H1 (cell line): Measurements from ENCODE around the gene ZXDC. TPM values are rescaled to one million over a fixed set of nuclear protein-coding genes. Genes with fewer than 3 reads are reported as not detected.

Source experiments
- HDAC6 ChIP-seq: IDR thresholded peaks from one replicate; pipeline ENCODE4 v1.7.1; 2012; ENCODE audit warnings: low read depth, mild to moderate bottlenecking, inconsistent platforms, low read length, moderate library complexity
- YY1 ChIP-seq: IDR thresholded peaks from 2 replicates; pipeline ENCODE4 v1.6.1; 2011; ENCODE audit warnings: low read depth, mild to moderate bottlenecking, low read length
- polyA plus RNA-seq, 7 experiments: library from polyadenylated mRNA; depleted of rRNA in 3 of 7; stranded (reverse) in 5 of 7; unstranded in 2 of 7; fragments of >200 nt in 5 of 7; fragments of 200-250 nt in 2 of 7; gene quantifications; 1 replicate in 5 of 7; 2 replicates in 1 of 7; 4 replicates in 1 of 7; pipeline versions ENCODE4 v1.2.1 to v1.2.3, GENCODE V29; 2011 to 2013; ENCODE audit warnings: missing spikeins in 2 of 7, mixed read lengths in 2 of 7
- total RNA-seq: library from RNA; stranded (reverse); fragmentation: NEBNext Ultra II Directional; extraction: Animal tissue kit (Norgen Biotek cat#: 25700); gene quantifications from 2 replicates; pipeline ENCODE4 v1.2.1, GENCODE V29; 2021
- TF ChIP-seq, protein P1 (sequence below): IDR thresholded peaks from 2 replicates; pipeline ENCODE4 v1.6.1; 2012; ENCODE audit warnings: low read length, inconsistent platforms

The ZXDC gene
- total and polyA plus RNA-seq, 2 of the 8 experiments (the other 6 are each of a cell fraction or from before 2014, with no cell fraction given) = 12.7 to 24.3 TPM

DNA sequence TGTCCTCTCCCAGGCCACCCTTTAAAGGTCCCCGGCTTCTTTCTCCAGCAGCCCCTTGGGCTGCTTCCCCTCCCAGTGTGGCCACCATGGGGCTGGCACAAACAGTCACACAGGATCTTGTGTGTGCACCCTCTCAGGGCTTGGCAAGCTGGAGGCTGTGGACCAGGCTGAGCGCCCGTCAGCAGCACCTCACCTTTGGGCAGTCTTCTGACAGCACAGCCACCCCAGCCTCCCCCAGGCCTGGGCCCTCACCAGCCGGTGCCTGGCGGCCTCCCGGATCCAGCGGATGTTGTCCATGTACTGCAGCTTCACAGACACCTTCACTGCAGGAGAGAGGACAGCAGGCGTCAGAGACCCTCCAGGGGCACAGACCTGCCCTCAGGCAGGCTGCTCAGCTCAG, 20.1 kb upstream of the ZXDC start (continued):
- TF ChIP-seq, protein P1, sequence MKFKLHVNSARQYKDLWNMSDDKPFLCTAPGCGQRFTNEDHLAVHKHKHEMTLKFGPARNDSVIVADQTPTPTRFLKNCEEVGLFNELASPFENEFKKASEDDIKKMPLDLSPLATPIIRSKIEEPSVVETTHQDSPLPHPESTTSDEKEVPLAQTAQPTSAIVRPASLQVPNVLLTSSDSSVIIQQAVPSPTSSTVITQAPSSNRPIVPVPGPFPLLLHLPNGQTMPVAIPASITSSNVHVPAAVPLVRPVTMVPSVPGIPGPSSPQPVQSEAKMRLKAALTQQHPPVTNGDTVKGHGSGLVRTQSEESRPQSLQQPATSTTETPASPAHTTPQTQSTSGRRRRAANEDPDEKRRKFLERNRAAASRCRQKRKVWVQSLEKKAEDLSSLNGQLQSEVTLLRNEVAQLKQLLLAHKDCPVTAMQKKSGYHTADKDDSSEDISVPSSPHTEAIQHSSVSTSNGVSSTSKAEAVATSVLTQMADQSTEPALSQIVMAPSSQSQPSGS = no peak
- TF ChIP-seq YY1 (no peak), HDAC6 (no peak)
